ENCODE measurements around the gene LRIT2. TPM values are rescaled to one million over a fixed set of nuclear protein-coding genes. Genes with fewer than 3 reads are reported as not detected.

The LRIT2 gene
- total and polyA plus RNA-seq, 9 of the 15 experiments (the other 6 are each of a cell fraction or from before 2014, with no cell fraction given), result not detected

DNA sequence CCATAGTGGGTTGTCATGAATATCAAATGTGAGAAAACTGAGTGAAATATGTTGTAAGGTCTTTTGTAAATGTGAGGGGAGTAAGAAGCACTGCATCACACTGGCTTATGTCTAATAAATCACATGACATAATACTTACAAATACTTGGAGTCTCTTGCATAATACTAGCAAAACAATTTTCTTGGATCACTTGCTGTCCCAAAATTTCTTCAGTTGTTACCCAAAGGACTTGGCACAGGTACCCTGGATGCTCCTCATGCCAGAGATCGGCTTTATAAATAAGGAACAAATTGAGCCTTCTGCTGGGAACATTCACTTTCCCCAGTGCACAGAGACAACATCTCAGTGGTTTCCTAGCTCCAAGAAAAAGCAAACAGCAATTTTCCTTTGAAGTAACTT is 5.0 kb upstream of the LRIT2 start:
- intact Hi-C loops (cut with micrococcal nuclease), result no loop called here
- TF ChIP-seq, protein P1, sequence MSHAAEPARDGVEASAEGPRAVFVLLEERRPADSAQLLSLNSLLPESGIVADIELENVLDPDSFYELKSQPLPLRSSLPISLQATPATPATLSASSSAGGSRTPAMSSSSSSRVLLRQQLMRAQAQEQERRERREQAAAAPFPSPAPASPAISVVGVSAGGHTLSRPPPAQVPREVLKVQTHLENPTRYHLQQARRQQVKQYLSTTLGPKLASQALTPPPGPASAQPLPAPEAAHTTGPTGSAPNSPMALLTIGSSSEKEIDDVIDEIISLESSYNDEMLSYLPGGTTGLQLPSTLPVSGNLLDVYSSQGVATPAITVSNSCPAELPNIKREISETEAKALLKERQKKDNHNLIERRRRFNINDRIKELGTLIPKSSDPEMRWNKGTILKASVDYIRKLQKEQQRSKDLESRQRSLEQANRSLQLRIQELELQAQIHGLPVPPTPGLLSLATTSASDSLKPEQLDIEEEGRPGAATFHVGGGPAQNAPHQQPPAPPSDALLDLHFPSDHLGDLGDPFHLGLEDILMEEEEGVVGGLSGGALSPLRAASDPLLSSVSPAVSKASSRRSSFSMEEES (CRISPR knock-in tag; IDR thresholded peaks at IDR 0.05), result peak; percentile 56
- no peak for TF ChIP-seq KLF10 (CRISPR knock-in tag; IDR thresholded peaks at IDR 0.05)
- ChIA-PET POLR2A (no interaction called here), CTCF (ENCODE audit: low intra/inter-chr PET ratio) (no interaction called here)
- Histone ChIP-seq H3K27me3 (ENCODE audit: control insufficient read depth in 2 of 2, insufficient read depth in 2 of 2, low read length in 2 of 2) (peaks cover 8 to 27% of the 10 kb centered on the region in 2 experiments; a peak in 4 of 5 replicates), H3K36me3 (ENCODE audit: control insufficient read depth, insufficient read depth, low read length) (no peaks in the 10 kb centered on the region), H3K27ac (ENCODE audit: extremely low read depth, low read depth, low read length) (no peak overlapping the region), H2AFZ (ENCODE audit: low read depth, low read length) (no peak overlapping the region), H4K20me1 (replicated peaks; ENCODE audit: control insufficient read depth, insufficient read depth, low read length) (no peaks in the 10 kb centered on the region), H3K4me1 (replicated peaks in 1 of 2; ENCODE audit: control insufficient read depth in 2 of 2, insufficient read depth in 2 of 2, low read length in 2 of 2) (no peaks in the 10 kb centered on the region), H3K9me1 (ENCODE audit: control insufficient read depth, insufficient read depth, low read length) (no peaks in the 10 kb centered on the region), H3K9ac (ENCODE audit: insufficient read depth in 1 of 2, low read depth in 2 of 2, low read length in 2 of 2) (no peak overlapping the region), H3K9me3 (replicated peaks; ENCODE audit: control insufficient read depth, insufficient read depth, low read depth, low read length) (no peaks in the 10 kb centered on the region), H3K79me2 (ENCODE audit: control insufficient read depth, insufficient read depth, low read length) (no peaks in the 10 kb centered on the region), H3K4me3 (no peak overlapping the region), H3K4me2 (ENCODE audit: insufficient read depth, low read length) (no peak overlapping the region)
- FAIRE-seq (no peak), DNase-seq (ENCODE audit: extremely low read depth in 1 of 4, low spot score in 3 of 4) (no peak), ATAC-seq (no peak)
- in situ Hi-C loops (cut with MboI), result no loop called here
- 0% methylated on average over 1 of the region's 1 CpG for WGBS (ENCODE audit: insufficient coverage, low coverage, missing lambda C conversion rate)
- no TSS peak for BruUV-seq (replicated peaks)

DNA sequence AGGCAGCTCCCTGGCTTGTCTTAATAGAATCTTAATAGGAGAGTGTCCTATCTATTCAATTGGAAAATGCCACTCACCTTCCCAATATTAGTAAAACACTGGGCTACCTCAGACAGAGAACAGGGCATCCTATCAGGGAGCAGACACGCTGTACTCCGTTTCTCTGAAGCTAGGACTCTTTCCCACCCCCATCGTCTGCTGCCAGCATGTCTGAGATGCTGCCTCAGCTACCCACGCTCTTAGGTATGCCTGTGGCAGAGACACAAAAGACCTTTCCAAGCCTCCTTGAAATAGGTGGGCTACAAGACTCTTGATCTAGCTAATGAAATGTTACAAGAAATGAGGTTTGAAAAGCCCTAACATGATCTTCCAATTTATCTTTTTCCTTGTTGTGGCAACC is 2.5 kb upstream of the LRIT2 start:
- Histone ChIP-seq H3K79me2 (ENCODE audit: control insufficient read depth, insufficient read depth, low read length) (no peaks in the 10 kb centered on the region), H4K20me1 (replicated peaks; ENCODE audit: control insufficient read depth, insufficient read depth, low read length) (no peaks in the 10 kb centered on the region), H3K27ac (ENCODE audit: extremely low read depth, low read depth, low read length) (no peak overlapping the region), H3K9me3 (replicated peaks; ENCODE audit: control insufficient read depth, insufficient read depth, low read depth, low read length) (no peaks in the 10 kb centered on the region), H3K36me3 (ENCODE audit: control insufficient read depth, insufficient read depth, low read length) (no peaks in the 10 kb centered on the region), H2AFZ (ENCODE audit: low read depth, low read length) (no peak overlapping the region), H3K27me3 (ENCODE audit: control insufficient read depth in 2 of 2, insufficient read depth in 2 of 2, low read length in 2 of 2) (peaks cover 3 to 24% of the 10 kb centered on the region in 2 experiments; a peak in 3 of 5 replicates), H3K4me1 (replicated peaks in 1 of 2; ENCODE audit: control insufficient read depth in 2 of 2, insufficient read depth in 2 of 2, low read length in 2 of 2) (no peaks in the 10 kb centered on the region), H3K9me1 (ENCODE audit: control insufficient read depth, insufficient read depth, low read length) (no peaks in the 10 kb centered on the region), H3K4me3 (no peak overlapping the region), H3K9ac (ENCODE audit: insufficient read depth in 1 of 2, low read depth in 2 of 2, low read length in 2 of 2) (no peak overlapping the region), H3K4me2 (ENCODE audit: insufficient read depth, low read length) (no peak overlapping the region)
- CTCF ChIA-PET (ENCODE audit: low intra/inter-chr PET ratio), result no interaction called here
- WGBS (ENCODE audit: insufficient coverage, low coverage, missing lambda C conversion rate), result 1% methylated on average over 4 of the region's 4 CpGs
- POLR2A ChIA-PET, result no interaction called here
- FAIRE-seq, result no peak
- in situ Hi-C loops (cut with MboI) (no loop called here), intact Hi-C loops (cut with micrococcal nuclease) (no loop called here)
- TF ChIP-seq RBM14 (IDR thresholded peaks at IDR 0.05; ENCODE audit: borderline replicate concordance, insufficient read depth, low read depth, low read length) (no peak), CC2D1A (IDR thresholded peaks at IDR 0.05) (no peak)
- TF ChIP-seq, protein P2, sequence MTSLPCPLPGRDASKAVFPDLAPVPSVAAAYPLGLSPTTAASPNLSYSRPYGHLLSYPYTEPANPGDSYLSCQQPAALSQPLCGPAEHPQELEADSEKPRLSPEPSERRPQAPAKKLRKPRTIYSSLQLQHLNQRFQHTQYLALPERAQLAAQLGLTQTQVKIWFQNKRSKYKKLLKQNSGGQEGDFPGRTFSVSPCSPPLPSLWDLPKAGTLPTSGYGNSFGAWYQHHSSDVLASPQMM (CRISPR knock-in tag; IDR thresholded peaks at IDR 0.05), result no peak
- no peak for DNase-seq (ENCODE audit: extremely low read depth in 1 of 4, low spot score in 3 of 4)
- BruUV-seq (replicated peaks), result no TSS peak
- ATAC-seq, result no peak

Measured in K562 (cell line).